Gastrocnemius medialis (tissue), 4 donors: Measurements from ENCODE around the gene CALML5.

ENCODE experiments used
- POLR2A ChIP-seq, 2 donors: fragments of 450-650 bp; IDR thresholded peaks; one replicate each; pipeline ENCODE4 v1.6.1; 2017; ENCODE audit warnings: antibody characterized with exemption in 2 of 2, mild to moderate bottlenecking in 2 of 2, moderate library complexity in 2 of 2
- TF ChIP-seq, protein P1 (sequence below), 5 experiments: fragments of 450-650 bp in 3 of 5; fragments of 200-600 bp in 2 of 5; sonication (generic) in 2 of 5; IDR thresholded peaks in 4 of 5; conservative IDR thresholded peaks in 1 of 5; 1 replicate in 4 of 5; 2 replicates in 1 of 5; pipeline ENCODE4 v1.5.1; 2016 to 2019; ENCODE audit warnings: antibody characterized with exemption in 5 of 5, mild to moderate bottlenecking in 3 of 5, moderate library complexity in 3 of 5

DNA sequence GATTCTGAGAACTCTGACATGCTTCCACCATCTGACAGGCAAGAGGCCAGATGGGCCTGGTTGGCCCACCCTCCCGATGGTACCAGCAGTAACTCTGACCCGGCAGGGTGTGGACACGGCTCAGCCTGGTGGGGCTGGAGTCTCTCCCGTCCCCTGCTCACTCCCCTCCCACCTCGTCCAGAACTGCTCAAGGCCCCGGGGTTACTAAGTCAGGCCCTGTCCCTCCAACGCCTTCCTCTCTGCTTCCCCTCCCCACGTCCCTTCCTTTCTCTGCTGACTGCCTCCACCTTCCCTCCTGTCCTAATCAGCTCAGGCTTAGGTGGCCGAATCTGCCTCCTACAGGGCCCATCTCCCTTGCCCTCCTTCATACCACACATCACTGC, 12.5 kb downstream of the CALML5 start:
- TF ChIP-seq, protein P1, sequence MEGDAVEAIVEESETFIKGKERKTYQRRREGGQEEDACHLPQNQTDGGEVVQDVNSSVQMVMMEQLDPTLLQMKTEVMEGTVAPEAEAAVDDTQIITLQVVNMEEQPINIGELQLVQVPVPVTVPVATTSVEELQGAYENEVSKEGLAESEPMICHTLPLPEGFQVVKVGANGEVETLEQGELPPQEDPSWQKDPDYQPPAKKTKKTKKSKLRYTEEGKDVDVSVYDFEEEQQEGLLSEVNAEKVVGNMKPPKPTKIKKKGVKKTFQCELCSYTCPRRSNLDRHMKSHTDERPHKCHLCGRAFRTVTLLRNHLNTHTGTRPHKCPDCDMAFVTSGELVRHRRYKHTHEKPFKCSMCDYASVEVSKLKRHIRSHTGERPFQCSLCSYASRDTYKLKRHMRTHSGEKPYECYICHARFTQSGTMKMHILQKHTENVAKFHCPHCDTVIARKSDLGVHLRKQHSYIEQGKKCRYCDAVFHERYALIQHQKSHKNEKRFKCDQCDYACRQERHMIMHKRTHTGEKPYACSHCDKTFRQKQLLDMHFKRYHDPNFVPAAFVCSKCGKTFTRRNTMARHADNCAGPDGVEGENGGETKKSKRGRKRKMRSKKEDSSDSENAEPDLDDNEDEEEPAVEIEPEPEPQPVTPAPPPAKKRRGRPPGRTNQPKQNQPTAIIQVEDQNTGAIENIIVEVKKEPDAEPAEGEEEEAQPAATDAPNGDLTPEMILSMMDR (IDR thresholded peaks at IDR 0.05 in 4 of 5, conservative IDR thresholded peaks at IDR 0.05 in 1 of 5), result no peak
- no peak for TF ChIP-seq POLR2A (IDR thresholded peaks at IDR 0.05)
